Neural progenitor cell (in vitro differentiated cells): ENCODE measurements around the gene AQP4. TPM values are rescaled to one million over a fixed set of nuclear protein-coding genes. Genes with fewer than 3 reads are reported as not detected.

ENCODE experiments used
- DNase-seq: peaks from one replicate; pipeline ENCODE4 v3.0.0-alpha.2; 2016; ENCODE audit warnings: low spot score
- H2AFZ ChIP-seq: fragments of 200-600 bp; sonication (generic); replicated peaks from 2 replicates; pipeline ENCODE4 v1.6.1; 2016; ENCODE audit warnings: antibody characterized with exemption
- H3F3A ChIP-seq: fragments of 200-600 bp; sonication (generic); 2 replicates; pipeline ENCODE4 v1.6.1; 2016; ENCODE audit warnings: antibody characterized with exemption, low read depth
- H3K27ac ChIP-seq: fragments of 200-600 bp; sonication (generic); 2 replicates; pipeline ENCODE4 v1.5.1; 2016; ENCODE audit warnings: mild to moderate bottlenecking
- H3K27me3 ChIP-seq: fragments of 200-600 bp; sonication (generic); 2 replicates; pipeline ENCODE4 v1.6.1; 2016; ENCODE audit warnings: mild to moderate bottlenecking, moderate library complexity
- H3K36me3 ChIP-seq: fragments of 200-600 bp; sonication (generic); 2 replicates; pipeline ENCODE4 v1.5.1; 2016
- H3K4me1 ChIP-seq: fragments of 200-600 bp; sonication (generic); 2 replicates; pipeline ENCODE4 v1.6.1; 2016; ENCODE audit warnings: mixed run types
- H3K4me2 ChIP-seq: fragments of 200-600 bp; sonication (generic); 2 replicates; pipeline ENCODE4 v1.6.1; 2016
- H3K4me3 ChIP-seq: fragments of 200-600 bp; sonication (generic); 2 replicates; pipeline ENCODE4 v1.5.1; 2016
- H3K79me2 ChIP-seq: fragments of 200-600 bp; sonication (generic); 2 replicates; pipeline ENCODE4 v1.6.1; 2016; ENCODE audit warnings: low read depth
- H3K9ac ChIP-seq: fragments of 200-600 bp; sonication (generic); 2 replicates; pipeline ENCODE4 v1.6.1; 2016
- H3K9me3 ChIP-seq: fragments of 200-600 bp; sonication (generic); 2 replicates; pipeline ENCODE4 v1.5.1; 2016; ENCODE audit warnings: low read depth
- H4K20me1 ChIP-seq: fragments of 200-600 bp; sonication (generic); 2 replicates; pipeline ENCODE4 v1.6.1; 2016; ENCODE audit warnings: low read depth
- H3K27ac Mint-ChIP-seq: 3 replicates; pipeline ENCODE4 v1.8.0; 2021; ENCODE audit warnings: mixed read lengths
- H3K27me3 Mint-ChIP-seq: 2 replicates; pipeline ENCODE4 v1.8.0; 2022; ENCODE audit warnings: low read depth, mild to moderate bottlenecking, inconsistent platforms, moderate library complexity, mixed read lengths; ENCODE audit not compliant: insufficient read depth
- H3K36me3 Mint-ChIP-seq: 3 replicates; pipeline ENCODE4 v1.8.0; 2021; ENCODE audit warnings: mixed read lengths
- H3K4me1 Mint-ChIP-seq: 3 replicates; pipeline ENCODE4 v1.8.0; 2021; ENCODE audit warnings: mixed read lengths
- H3K4me3 Mint-ChIP-seq: 3 replicates; pipeline ENCODE4 v1.8.0; 2021; ENCODE audit warnings: mild to moderate bottlenecking, moderate library complexity, mixed read lengths
- H3K9me3 Mint-ChIP-seq: 3 replicates; pipeline ENCODE4 v1.8.0; 2020; ENCODE audit warnings: mixed read lengths
- CTCF ChIP-seq: fragments of 200-600 bp; sonication (generic); IDR thresholded peaks from 2 replicates; pipeline ENCODE4 v1.5.1; 2017; ENCODE audit warnings: antibody characterized with exemption, mild to moderate bottlenecking
- EZH2 ChIP-seq: fragments of 200-600 bp; sonication (generic); IDR thresholded peaks from 2 replicates; pipeline ENCODE4 v1.6.1; 2017; ENCODE audit warnings: antibody characterized with exemption, mild to moderate bottlenecking, moderate library complexity
- EZH2phosphoT487 ChIP-seq: fragments of 200-600 bp; sonication (generic); IDR thresholded peaks from 2 replicates; pipeline ENCODE4 v1.6.1; 2017; ENCODE audit warnings: antibody characterized with exemption
- total RNA-seq: library from RNA; depleted of rRNA; stranded (reverse); fragments of >200 nt; gene quantifications from 2 replicates; pipeline ENCODE4 v1.2.3, GENCODE V29; 2015; ENCODE audit warnings: low replicate concordance

AQP4 gene
- total RNA-seq, 1 donor from 2014 or later = 0.09 TPM

DNA sequence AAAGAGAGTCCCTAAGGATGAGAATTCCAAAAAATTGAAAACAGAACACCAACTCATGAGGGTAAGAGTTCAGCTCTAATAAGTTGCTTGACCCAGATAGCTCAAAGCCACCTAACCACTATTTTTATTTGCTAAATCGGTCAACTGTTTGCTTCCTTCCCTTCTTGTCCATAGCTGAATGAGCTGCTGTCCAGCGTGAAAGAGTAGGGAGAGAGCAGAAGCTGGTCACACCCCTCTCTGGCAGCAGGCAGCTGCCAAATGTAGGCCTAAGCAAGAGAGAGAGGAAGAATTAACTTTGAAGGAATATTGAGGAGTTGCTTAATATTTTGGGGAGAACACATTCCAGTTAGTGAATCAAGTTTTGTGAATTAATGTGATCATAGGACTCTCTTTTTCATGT is 25.9 kb downstream of the AQP4 start:
- H3K36me3 ChIP-seq = no peaks in the 10 kb centered on the region
- no peak for TF ChIP-seq EZH2
- TF ChIP-seq EZH2phosphoT487 = no peak
- TF ChIP-seq CTCF = no peak
- Mint-ChIP-seq H3K36me3 (no peaks in the 10 kb centered on the region), H3K4me3 (no peak overlapping the region), H3K9me3 (peaks cover 11% of the 10 kb centered on the region), H3K27me3 (peaks cover 2% of the 10 kb centered on the region), H3K4me1 (no peaks in the 10 kb centered on the region), H3K27ac (no peak overlapping the region)
- H3K4me1 ChIP-seq = no peaks in the 10 kb centered on the region
- no peaks in the 10 kb centered on the region for H4K20me1 ChIP-seq
- H3K9me3 ChIP-seq = no peaks in the 10 kb centered on the region
- no peaks in the 10 kb centered on the region for H3K79me2 ChIP-seq
- DNase-seq = no peak
- no peak overlapping the region for H3K27ac ChIP-seq
- H3K27me3 ChIP-seq = no peaks in the 10 kb centered on the region
- no peak overlapping the region for H2AFZ ChIP-seq
- no peaks in the 10 kb centered on the region for H3F3A ChIP-seq
- no peak overlapping the region for H3K4me2 ChIP-seq
- H3K4me3 ChIP-seq = no peak overlapping the region
- no peak overlapping the region for H3K9ac ChIP-seq

- Mint-ChIP-seq H3K4me3 (no peak overlapping the region), H3K4me1 (peaks cover 4% of the 10 kb centered on the region), H3K36me3 (no peaks in the 10 kb centered on the region), H3K27me3 (peaks cover 4% of the 10 kb centered on the region), H3K9me3 (peaks cover 10% of the 10 kb centered on the region), H3K27ac (no peak overlapping the region)
- Histone ChIP-seq H3K4me3 (no peak overlapping the region), H4K20me1 (no peaks in the 10 kb centered on the region), H3F3A (no peaks in the 10 kb centered on the region), H2AFZ (no peak overlapping the region), H3K27me3 (no peaks in the 10 kb centered on the region), H3K9me3 (no peaks in the 10 kb centered on the region), H3K36me3 (no peaks in the 10 kb centered on the region), H3K79me2 (no peaks in the 10 kb centered on the region), H3K9ac (no peak overlapping the region), H3K4me2 (no peak overlapping the region), H3K27ac (no peak overlapping the region), H3K4me1 (no peaks in the 10 kb centered on the region)
- TF ChIP-seq CTCF = no peak
- no peak for TF ChIP-seq EZH2
- TF ChIP-seq EZH2phosphoT487 = no peak
- DNase-seq = no peak
These were observed 33.2 kb downstream of the AQP4 start for GRCh38 chr18:26832302-26832701.

- Histone ChIP-seq H3K79me2 (no peaks in the 10 kb centered on the region), H3K4me2 (no peak overlapping the region), H3K4me3 (no peak overlapping the region), H3K27ac (no peak overlapping the region), H3K9me3 (no peaks in the 10 kb centered on the region), H3F3A (no peaks in the 10 kb centered on the region), H2AFZ (peak overlapping the region; percentile 37), H3K4me1 (no peaks in the 10 kb centered on the region), H4K20me1 (no peaks in the 10 kb centered on the region), H3K27me3 (no peaks in the 10 kb centered on the region), H3K9ac (no peak overlapping the region), H3K36me3 (no peaks in the 10 kb centered on the region)
- Mint-ChIP-seq H3K4me3 (no peak overlapping the region), H3K9me3 (peaks cover 10% of the 10 kb centered on the region), H3K4me1 (peaks cover 4% of the 10 kb centered on the region), H3K27ac (no peak overlapping the region), H3K36me3 (no peaks in the 10 kb centered on the region), H3K27me3 (peaks cover 4% of the 10 kb centered on the region)
- DNase-seq = no peak
- no peak for TF ChIP-seq EZH2phosphoT487
- TF ChIP-seq CTCF = no peak
- no peak for TF ChIP-seq EZH2
These were observed 37.9 kb downstream of the AQP4 start for GRCh38 chr18:26827581-26827980.
